Fibroblast of mammary gland (primary cell): ENCODE results near the gene TRAP1.

Source experiments
- DNase-seq: peaks from one replicate; pipeline ENCODE4 v3.0.0-alpha.2; 2010; ENCODE audit warnings: low read depth
- H3K4me3 ChIP-seq: 2 replicates; pipeline ENCODE4 v1.5.1; 2011; ENCODE audit warnings: low read depth, mild to moderate bottlenecking, low read length, moderate library complexity; ENCODE audit not compliant: control insufficient read depth
- CTCF ChIP-seq: conservative IDR thresholded peaks from 2 replicates; pipeline ENCODE4 v1.5.1; 2011; ENCODE audit warnings: low read depth, low read length, inconsistent platforms; ENCODE audit not compliant: control insufficient read depth, insufficient read depth

The TRAP1 gene

GRCh38 chr16:3702082-3702481, 15.2 kb downstream of the TRAP1 start:
- no peak overlapping the region for H3K4me3 ChIP-seq
- no peak for TF ChIP-seq CTCF
- DNase-seq = no peak

- DNase-seq = no peak
- no peak overlapping the region for H3K4me3 ChIP-seq
- no peak for TF ChIP-seq CTCF
Measured at GRCh38 chr16:3701531-3701930, 15.8 kb downstream of the TRAP1 start.

GRCh38 chr16:3698941-3699340, 18.4 kb downstream of the TRAP1 start:
- no peak for TF ChIP-seq CTCF
- no peak for DNase-seq
- H3K4me3 ChIP-seq = no peak overlapping the region

GRCh38 chr16:3696425-3697218, 20.7 kb downstream of the TRAP1 start:
- no peak for TF ChIP-seq CTCF
- DNase-seq = peak; percentile 91

GRCh38 chr16:3695610-3696369, 21.5 kb downstream of the TRAP1 start:
- TF ChIP-seq CTCF = no peak
- H3K4me3 ChIP-seq = no peak overlapping the region
- DNase-seq = no peak

More at GRCh38 chr16:3696425-3697218, 20.7 kb downstream of the TRAP1 start:
- no peak overlapping the region for H3K4me3 ChIP-seq

GRCh38 chr16:3694051-3694450, 23.3 kb downstream of the TRAP1 start:
- DNase-seq = no peak
- no peak overlapping the region for H3K4me3 ChIP-seq
- no peak for TF ChIP-seq CTCF

- no peak for TF ChIP-seq CTCF
- peak; percentile 24 for DNase-seq
- H3K4me3 ChIP-seq = no peak overlapping the region
Measured at GRCh38 chr16:3691761-3692160, 25.6 kb downstream of the TRAP1 start.
